Measurements from ENCODE around the gene SLC16A10.
"Not testable (repeated sequence)": the region's sequence is repeated elsewhere in the genome, so short reads cannot be mapped to it uniquely, and the experiment has no call there.

Gene SLC16A10

DNA sequence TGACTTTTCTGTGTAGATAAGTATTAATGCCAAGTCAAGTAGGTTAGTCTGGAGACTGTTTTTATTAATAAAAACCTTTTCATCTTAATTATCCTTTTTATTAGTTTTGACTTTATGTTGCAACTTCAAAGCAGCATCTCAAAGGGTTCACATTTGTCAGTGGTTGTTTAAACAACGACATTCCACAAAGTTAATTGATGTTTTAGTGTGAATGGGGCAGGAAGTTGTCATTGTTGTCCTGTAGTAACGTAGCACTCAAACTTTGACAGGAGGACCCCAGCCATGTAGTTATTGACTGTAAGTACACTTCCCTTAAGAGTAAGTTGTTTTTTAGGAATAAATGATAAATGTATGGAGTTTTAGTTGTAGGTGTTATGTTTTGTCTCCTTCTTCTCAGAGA, 11.3 kb downstream of the SLC16A10 start:
- TF ChIP-seq GATA1 (IDR thresholded peaks at IDR 0.05; ENCODE audit: low read depth, low read length) (no peak), POLR2A (IDR thresholded peaks at IDR 0.05; ENCODE audit: low read length) (no peak)

GRCh38 chr6:111101987-111102386, 14.7 kb downstream of the SLC16A10 start:
- TF ChIP-seq POLR2A (IDR thresholded peaks at IDR 0.05; ENCODE audit: low read length) (no peak), GATA1 (IDR thresholded peaks at IDR 0.05; ENCODE audit: low read depth, low read length) (no peak)
- no peak for DNase-seq

More for the DNA sequence above, 11.3 kb downstream of the SLC16A10 start:
- DNase-seq = no peak

- peak; percentile 89 to 90 for DNase-seq
- TF ChIP-seq GATA1 (IDR thresholded peaks at IDR 0.05; ENCODE audit: low read depth, low read length) = no peak
- no peak for TF ChIP-seq POLR2A (IDR thresholded peaks at IDR 0.05; ENCODE audit: low read length)
These were observed 18.3 kb downstream of the SLC16A10 start for GRCh38 chr6:111105578-111105977.

DNA sequence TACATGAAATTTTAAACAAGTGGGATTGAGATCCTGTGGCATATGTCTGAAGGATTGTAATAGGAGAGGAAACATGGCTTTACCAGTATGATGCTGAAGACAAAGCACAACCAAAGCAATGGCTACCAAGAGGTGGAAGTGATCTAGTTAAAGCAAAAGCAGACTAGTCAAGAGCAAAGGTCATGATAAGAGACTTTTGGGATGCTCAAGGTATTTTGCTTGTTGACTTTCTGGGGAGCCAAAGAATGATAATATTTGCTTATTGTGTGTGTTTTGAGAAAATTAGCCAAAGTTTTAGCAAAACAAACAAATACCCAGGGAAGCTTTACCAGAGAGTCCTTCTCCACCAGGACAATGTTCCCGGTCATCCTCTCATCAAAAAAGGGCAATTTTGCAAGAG, 20.3 kb downstream of the SLC16A10 start:
- DNase-seq = no peak
- TF ChIP-seq GATA1 (IDR thresholded peaks at IDR 0.05; ENCODE audit: low read depth, low read length) (no peak), POLR2A (IDR thresholded peaks at IDR 0.05; ENCODE audit: low read length) (no peak)

- no peak for DNase-seq
- TF ChIP-seq GATA1 (IDR thresholded peaks at IDR 0.05; ENCODE audit: low read depth, low read length) = no peak
- TF ChIP-seq POLR2A (IDR thresholded peaks at IDR 0.05; ENCODE audit: low read length) = no peak
These were observed 22.7 kb downstream of the SLC16A10 start for GRCh38 chr6:111110036-111110435.

GRCh38 chr6:111113336-111114086, 26.2 kb downstream of the SLC16A10 start:
- TF ChIP-seq POLR2A (IDR thresholded peaks at IDR 0.05; ENCODE audit: low read length) (no peak), GATA1 (IDR thresholded peaks at IDR 0.05; ENCODE audit: low read depth, low read length) (no peak)
- peak; percentile 34 to 52 for DNase-seq

DNA sequence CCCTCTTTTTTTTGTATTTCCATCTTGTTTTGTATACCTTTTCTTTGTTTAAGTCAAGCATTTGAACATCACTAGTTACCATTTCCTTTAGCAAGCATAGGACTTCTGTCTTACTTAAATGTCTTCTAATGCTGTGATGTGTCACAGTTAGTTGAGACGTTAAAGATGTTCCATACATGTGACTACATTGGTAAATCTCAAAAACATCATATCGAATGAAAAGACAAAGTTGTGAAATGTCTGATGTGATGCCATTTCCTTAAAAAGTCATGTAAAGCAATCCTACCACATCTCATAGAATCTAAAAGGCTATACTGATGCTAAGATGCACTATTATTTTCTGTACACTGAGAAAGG, 26.8 kb downstream of the SLC16A10 start:
- TF ChIP-seq GATA1 (IDR thresholded peaks at IDR 0.05; ENCODE audit: low read depth, low read length) = no peak
- no peak for TF ChIP-seq POLR2A (IDR thresholded peaks at IDR 0.05; ENCODE audit: low read length)
- DNase-seq = peak in 1 of 2 experiments; percentile 33

- TF ChIP-seq GATA1 (IDR thresholded peaks at IDR 0.05; ENCODE audit: low read depth, low read length) (no peak), POLR2A (IDR thresholded peaks at IDR 0.05; ENCODE audit: low read length) (no peak)
- DNase-seq = no peak
These were observed 27.2 kb downstream of the SLC16A10 start for GRCh38 chr6:111114482-111114881.

DNA sequence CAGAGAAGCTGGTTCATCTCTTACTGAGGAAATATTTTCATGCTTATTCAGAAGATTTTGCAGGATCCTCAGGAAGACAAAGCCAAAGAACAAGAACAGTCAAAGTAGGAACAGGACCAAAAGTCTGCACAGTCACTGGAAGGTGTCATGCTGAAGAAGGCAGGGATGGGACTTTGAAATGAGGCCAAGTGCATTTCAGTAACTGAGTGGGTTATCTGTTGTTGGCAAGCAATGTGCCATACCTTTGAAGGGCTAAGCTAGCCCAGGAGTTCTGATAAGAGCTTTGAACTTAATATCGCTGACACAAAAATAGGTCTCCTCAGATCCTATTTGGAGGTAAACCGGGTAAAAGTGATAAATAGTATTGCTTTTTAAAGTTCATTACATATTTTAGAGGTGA, 31.5 kb downstream of the SLC16A10 start:
- TF ChIP-seq POLR2A (IDR thresholded peaks at IDR 0.05; ENCODE audit: low read length) (no peak), GATA1 (IDR thresholded peaks at IDR 0.05; ENCODE audit: low read depth, low read length) (no peak)
- peak; percentile 44 to 45 for DNase-seq

DNA sequence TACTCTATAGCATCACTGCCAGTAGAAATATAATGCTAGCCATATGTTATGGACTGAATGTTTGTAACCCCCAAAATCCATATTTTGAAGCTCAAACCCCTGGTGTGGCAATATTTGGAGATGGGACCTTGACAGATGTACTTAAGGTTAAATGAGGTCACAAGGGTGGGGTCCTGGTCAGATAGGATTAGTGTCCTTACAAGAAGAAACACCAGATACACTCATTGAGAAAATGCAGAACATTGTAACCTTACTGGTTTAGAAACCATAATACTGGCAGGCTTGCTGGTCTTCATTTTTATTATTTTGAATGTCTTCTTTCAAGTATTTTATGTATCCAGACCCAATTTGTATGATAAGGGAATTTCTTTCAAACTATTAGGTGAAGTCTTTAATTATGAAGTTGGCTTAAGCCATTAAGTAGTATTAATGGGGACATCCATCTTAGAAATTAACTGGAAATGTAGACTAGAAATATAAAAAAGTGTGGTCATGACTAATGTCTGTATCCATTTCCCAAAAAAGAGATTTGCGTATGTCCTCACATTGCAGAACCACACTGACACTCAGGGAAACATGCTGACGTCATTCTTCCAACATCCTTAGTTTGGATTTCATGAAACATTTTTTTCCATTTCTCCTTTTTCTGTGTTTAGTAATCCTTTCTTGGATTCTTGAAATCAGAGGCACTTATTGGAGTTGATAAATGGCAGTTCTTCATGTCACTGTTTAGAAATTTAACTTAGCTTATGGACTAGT, 32.4 kb downstream of the SLC16A10 start:
- DNase-seq = peak in 1 of 2 experiments; percentile 13
- TF ChIP-seq GATA1 (IDR thresholded peaks at IDR 0.05; ENCODE audit: low read depth, low read length) = no peak

GRCh38 chr6:111121789-111122350, 34.6 kb downstream of the SLC16A10 start:
- DNase-seq = no peak
- no peak for TF ChIP-seq POLR2A (IDR thresholded peaks at IDR 0.05; ENCODE audit: low read length)

- TF ChIP-seq POLR2A (IDR thresholded peaks at IDR 0.05; ENCODE audit: low read length) (no peak), GATA1 (IDR thresholded peaks at IDR 0.05; ENCODE audit: low read depth, low read length) (no peak)
- no peak for DNase-seq
These were observed 35.4 kb downstream of the SLC16A10 start for GRCh38 chr6:111122458-111123286.

- TF ChIP-seq GATA1 (IDR thresholded peaks at IDR 0.05; ENCODE audit: low read depth, low read length) = no peak
- DNase-seq = no peak
These were observed 37.1 kb downstream of the SLC16A10 start for GRCh38 chr6:111124406-111124805.

DNA sequence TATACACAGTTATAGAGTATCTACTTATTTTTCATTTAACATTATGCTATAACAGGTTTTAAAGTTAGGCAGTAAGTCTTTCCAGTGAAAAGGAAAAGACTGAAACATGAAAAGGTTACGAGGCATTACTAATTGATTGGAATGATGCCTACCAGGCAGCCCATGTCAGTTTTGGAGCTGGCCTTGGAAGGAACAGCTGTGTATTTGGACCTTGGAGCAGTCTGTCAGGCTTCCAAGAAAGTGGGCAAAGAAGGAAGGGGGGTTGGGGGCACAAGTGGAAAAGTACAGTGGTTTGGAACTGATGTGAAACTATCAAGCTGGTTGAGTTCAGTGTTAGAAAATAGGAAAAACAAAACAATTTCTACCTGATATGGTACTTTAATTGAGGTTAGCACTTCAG, 41.7 kb downstream of the SLC16A10 start:
- no peak for DNase-seq
- TF ChIP-seq GATA1 (IDR thresholded peaks at IDR 0.05; ENCODE audit: low read depth, low read length) = no peak
- TF ChIP-seq POLR2A (IDR thresholded peaks at IDR 0.05; ENCODE audit: low read length) = no peak

DNA sequence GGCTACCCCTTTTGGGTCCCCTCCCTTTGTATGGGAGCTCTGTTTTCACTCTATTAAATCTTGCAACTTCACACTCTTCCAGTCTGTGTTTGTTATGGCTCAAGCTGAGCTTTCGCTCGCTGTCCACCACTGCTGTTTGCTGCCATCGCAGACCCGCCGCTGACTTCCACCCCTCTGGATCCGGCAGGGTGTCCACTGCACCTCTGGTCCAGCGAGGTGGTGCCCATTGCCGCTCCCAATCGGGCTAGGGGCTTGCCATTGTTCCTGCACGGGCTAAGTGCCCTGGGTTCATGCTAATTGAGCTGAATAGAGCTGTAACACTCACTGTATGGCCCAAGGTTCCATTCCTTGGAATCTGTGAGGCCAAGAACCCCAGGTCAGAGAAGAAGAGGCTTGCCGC, 43.7 kb downstream of the SLC16A10 start:
- not testable (repeated sequence) for DNase-seq

GRCh38 chr6:111132669-111133068, 45.4 kb downstream of the SLC16A10 start:
- not testable (repeated sequence) for DNase-seq

- DNase-seq = not testable (repeated sequence)
These were observed 47.0 kb downstream of the SLC16A10 start for GRCh38 chr6:111134236-111134869.

DNA sequence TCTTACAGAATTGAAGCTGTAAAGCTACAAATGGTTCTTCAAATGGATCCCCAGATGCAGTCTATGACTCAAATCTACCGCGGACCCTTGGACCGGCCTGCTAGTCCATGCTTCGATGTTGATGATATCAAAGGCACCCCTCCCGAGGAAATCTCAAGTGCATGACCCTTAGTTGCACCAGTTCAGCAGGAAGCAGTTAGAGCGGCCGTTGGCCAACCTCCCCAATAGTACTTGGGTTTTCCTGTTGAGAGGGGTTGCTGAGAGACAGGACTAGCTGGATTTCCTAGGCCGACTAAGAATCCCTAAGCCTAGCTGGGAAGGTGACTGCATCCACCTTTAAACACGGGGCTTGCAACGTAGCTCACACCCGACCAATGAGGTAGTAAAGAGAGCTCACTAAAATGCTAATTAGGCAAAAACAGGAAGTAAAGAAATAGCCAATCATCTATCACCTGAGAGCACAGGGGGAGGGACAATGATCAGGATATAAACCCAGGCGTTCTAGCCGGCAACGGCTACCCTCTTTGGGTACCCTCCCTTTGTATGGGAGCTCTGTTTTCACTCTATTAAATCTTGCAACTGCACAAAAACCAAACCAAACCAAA, 50.3 kb downstream of the SLC16A10 start:
- not testable (repeated sequence) for DNase-seq
